Mesothelial cell of epicardium (in vitro differentiated cells): Measurements from ENCODE around the gene LRP4. TPM values are rescaled to one million over a fixed set of nuclear protein-coding genes. Genes with fewer than 3 reads are reported as not detected.
A peak's percentile ranks its signal among the peaks of the same experiment; 100 is the strongest.

ENCODE experiments used
- DNase-seq, 2 experiments: peaks; one replicate each; pipeline ENCODE4 v3.0.0; 2021; ENCODE audit warnings: low spot score in 2 of 2; ENCODE audit not compliant: unreplicated experiment in 2 of 2
- H3K27ac Mint-ChIP-seq: 2 replicates; pipeline ENCODE4 v1.8.0; 2021; ENCODE audit warnings: mixed read lengths
- H3K27me3 Mint-ChIP-seq: 2 replicates; pipeline ENCODE4 v1.8.0; 2021; ENCODE audit warnings: low read depth, mixed read lengths
- H3K36me3 Mint-ChIP-seq: 2 replicates; pipeline ENCODE4 v1.8.0; 2021; ENCODE audit warnings: mixed read lengths
- H3K4me1 Mint-ChIP-seq: 2 replicates; pipeline ENCODE4 v1.8.0; 2021; ENCODE audit warnings: mixed read lengths
- H3K4me3 Mint-ChIP-seq: 2 replicates; pipeline ENCODE4 v1.8.0; 2021; ENCODE audit warnings: mild to moderate bottlenecking, moderate library complexity, mixed read lengths
- H3K9me3 Mint-ChIP-seq: 2 replicates; pipeline ENCODE4 v1.8.0; 2021; ENCODE audit warnings: mixed read lengths
- total RNA-seq: library from RNA; stranded (reverse); gene quantifications from 3 replicates; pipeline ENCODE4 v1.2.1, GENCODE V29; 2021
- TF ChIP-seq, protein P1 (sequence below): fragments of 200-600 bp; sonication (generic); IDR thresholded peaks from one replicate; pipeline ENCODE4 v1.5.0; 2021; ENCODE audit warnings: antibody characterized with exemption; ENCODE audit not compliant: unreplicated experiment

The LRP4 gene
- total RNA-seq, 1 donor from 2014 or later: 26.8 TPM

DNA sequence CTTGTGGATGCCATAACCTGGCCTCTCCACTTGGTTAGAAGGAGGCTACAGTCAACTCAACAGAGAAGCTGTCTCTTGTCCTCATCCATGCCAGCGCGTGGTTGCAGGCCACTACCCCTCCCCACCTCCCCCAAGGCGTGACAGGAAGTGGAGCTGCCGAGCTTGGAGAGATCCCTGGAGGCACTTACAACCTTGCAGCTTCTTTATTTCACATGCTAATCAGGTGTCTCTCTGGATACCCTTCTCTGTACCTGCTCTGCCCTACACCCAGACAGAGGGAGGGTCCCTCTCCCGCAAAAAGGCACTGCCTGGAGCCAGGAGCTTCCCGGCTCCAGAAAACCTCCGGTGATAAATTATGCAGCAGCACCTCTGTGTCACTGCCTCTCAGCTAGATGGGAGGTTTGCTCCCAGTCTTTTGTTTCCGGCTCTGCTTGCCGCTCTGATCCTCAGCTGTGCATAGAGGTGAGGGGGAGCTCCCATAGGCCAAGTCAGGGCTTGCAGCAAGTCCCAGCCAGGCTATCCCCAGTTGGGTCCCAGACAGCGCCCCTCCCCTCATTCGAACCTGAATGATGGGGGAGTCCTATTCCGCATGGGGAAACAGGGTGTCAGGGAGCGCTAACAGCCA lies 5.7 kb downstream of the LRP4 start:
- H3K4me3 Mint-ChIP-seq: peak overlapping the region; percentile 69
- TF ChIP-seq, protein P1, sequence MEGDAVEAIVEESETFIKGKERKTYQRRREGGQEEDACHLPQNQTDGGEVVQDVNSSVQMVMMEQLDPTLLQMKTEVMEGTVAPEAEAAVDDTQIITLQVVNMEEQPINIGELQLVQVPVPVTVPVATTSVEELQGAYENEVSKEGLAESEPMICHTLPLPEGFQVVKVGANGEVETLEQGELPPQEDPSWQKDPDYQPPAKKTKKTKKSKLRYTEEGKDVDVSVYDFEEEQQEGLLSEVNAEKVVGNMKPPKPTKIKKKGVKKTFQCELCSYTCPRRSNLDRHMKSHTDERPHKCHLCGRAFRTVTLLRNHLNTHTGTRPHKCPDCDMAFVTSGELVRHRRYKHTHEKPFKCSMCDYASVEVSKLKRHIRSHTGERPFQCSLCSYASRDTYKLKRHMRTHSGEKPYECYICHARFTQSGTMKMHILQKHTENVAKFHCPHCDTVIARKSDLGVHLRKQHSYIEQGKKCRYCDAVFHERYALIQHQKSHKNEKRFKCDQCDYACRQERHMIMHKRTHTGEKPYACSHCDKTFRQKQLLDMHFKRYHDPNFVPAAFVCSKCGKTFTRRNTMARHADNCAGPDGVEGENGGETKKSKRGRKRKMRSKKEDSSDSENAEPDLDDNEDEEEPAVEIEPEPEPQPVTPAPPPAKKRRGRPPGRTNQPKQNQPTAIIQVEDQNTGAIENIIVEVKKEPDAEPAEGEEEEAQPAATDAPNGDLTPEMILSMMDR: no peak
- H3K9me3 Mint-ChIP-seq: no peaks in the 10 kb centered on the region
- no peak for DNase-seq
- no peaks in the 10 kb centered on the region for H3K36me3 Mint-ChIP-seq
- H3K27ac Mint-ChIP-seq: peak overlapping the region; percentile 79
- peaks cover 46% of the 10 kb centered on the region for H3K4me1 Mint-ChIP-seq
- H3K27me3 Mint-ChIP-seq: no peaks in the 10 kb centered on the region

DNA sequence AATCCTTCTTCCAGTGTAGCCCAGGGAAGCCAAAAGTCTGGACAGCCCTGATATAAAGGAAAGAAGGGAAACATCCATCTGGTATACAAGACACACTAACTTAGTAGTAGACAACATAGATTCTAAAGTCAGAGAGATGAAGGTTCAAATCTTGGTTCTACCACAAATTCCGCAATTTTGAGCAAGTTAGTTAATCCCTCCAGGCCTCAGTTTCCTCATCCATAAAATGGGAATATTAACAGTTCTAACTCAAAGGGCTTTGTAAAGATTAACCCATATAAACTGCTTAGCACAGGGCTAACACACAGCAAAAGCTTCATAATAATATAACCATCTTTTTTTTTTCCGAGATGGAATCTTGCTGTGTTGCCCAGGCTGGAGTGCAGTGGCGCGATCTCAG lies 10.7 kb downstream of the LRP4 start:
- TF ChIP-seq, protein P1: no peak
- Mint-ChIP-seq H3K4me3 (no peak overlapping the region), H3K36me3 (no peaks in the 10 kb centered on the region), H3K9me3 (no peaks in the 10 kb centered on the region), H3K4me1 (peaks cover 23% of the 10 kb centered on the region), H3K27ac (no peak overlapping the region), H3K27me3 (no peaks in the 10 kb centered on the region)
- no peak for DNase-seq

DNA sequence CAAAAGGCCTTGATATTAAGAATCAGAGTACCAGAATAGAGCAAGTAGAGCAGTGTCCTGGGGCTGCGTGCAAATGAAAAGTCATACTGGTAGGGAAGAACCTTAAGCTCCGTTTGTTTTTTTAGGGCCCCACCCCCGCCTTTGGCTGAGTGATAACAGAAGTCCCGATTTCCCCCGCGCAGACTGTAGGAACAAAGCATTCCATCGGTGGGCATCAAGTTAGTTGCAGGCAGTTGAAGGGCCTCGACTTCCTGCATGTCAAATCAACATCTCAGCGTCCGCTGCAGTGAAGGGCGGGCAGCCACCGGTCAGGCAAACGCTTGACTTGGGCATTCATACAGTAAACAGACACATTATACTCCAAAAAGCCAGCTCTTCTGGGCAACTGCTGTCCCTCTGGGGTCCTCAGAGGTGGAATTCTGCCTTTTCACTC lies 11.7 kb downstream of the LRP4 start:
- no peaks in the 10 kb centered on the region for H3K27me3 Mint-ChIP-seq
- peak overlapping the region; percentile 54 for H3K27ac Mint-ChIP-seq
- no peak for DNase-seq
- no peaks in the 10 kb centered on the region for H3K9me3 Mint-ChIP-seq
- TF ChIP-seq, protein P1: no peak
- H3K36me3 Mint-ChIP-seq: no peaks in the 10 kb centered on the region
- peaks cover 15% of the 10 kb centered on the region for H3K4me1 Mint-ChIP-seq
- no peak overlapping the region for H3K4me3 Mint-ChIP-seq

DNA sequence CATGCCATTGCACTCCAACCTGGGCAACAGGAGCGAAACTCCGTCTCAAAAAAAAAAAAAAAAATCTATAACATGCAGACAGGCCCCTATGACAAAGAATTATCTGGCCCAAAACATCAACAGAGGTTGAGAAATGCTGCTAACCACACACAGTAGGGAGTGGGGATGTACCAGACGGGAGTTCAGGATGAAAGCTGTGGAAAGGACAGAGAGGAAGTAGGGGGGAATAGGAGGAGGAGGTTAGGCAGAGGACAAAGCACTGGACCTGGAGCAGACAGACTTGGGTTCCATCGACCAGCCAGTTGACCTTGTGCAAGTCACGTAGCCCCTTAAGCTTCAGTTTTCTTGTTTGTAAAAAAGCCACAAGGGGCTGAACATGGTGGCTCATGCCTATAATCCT lies 12.5 kb downstream of the LRP4 start:
- Mint-ChIP-seq H3K27me3 (no peaks in the 10 kb centered on the region), H3K4me1 (peaks cover 13% of the 10 kb centered on the region), H3K9me3 (no peaks in the 10 kb centered on the region), H3K36me3 (no peaks in the 10 kb centered on the region), H3K27ac (no peak overlapping the region), H3K4me3 (no peak overlapping the region)
- TF ChIP-seq, protein P1: no peak
- no peak for DNase-seq

DNA sequence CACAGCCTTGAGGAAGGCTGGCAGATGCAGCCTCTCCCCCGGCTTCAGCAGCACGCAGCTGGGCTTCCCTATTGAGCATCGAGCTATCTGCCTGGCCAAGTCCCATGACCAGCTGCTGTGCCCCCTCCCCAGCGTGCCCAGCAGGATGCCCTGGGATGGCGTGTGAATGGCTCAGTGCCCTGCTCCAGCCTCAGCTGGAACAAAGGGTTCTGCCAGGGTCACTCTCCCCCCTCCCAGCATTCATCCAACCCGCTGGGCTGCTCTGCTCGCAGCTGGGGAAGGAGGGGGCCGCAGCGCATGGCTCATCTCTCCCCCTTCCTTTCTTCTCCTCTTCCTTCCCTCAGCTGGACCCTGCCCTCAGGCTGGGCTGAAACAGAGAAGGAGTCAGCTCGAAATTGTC lies 14.5 kb downstream of the LRP4 start:
- no peak for DNase-seq
- no peak overlapping the region for H3K4me3 Mint-ChIP-seq
- H3K36me3 Mint-ChIP-seq: peaks cover 2% of the 10 kb centered on the region
- no peaks in the 10 kb centered on the region for H3K9me3 Mint-ChIP-seq
- H3K27ac Mint-ChIP-seq: no peak overlapping the region
- TF ChIP-seq, protein P1: no peak
- H3K27me3 Mint-ChIP-seq: no peaks in the 10 kb centered on the region
- peaks cover 13% of the 10 kb centered on the region for H3K4me1 Mint-ChIP-seq

DNA sequence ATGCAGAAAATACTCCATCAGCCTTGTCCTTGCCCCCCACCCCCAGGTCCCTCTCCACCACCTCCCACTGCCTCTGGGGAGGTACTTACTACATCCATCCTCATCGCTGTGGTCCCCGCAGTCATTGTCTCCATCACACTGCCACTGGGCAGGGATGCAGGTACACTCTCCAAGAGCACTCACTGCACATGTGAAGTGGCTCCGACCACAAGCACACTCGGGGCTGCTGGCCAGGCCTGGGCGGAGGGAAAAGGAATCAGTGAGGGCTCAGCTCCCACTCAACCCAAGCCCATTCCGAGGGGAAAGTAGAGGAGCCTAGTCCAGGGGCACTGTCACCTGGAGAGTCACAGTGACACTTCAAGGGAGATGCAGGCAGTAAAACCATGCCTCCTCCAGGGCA lies 15.7 kb downstream of the LRP4 start:
- peaks cover 9% of the 10 kb centered on the region for H3K36me3 Mint-ChIP-seq
- no peak overlapping the region for H3K4me3 Mint-ChIP-seq
- TF ChIP-seq, protein P1: no peak
- H3K27me3 Mint-ChIP-seq: no peaks in the 10 kb centered on the region
- DNase-seq: no peak
- H3K9me3 Mint-ChIP-seq: no peaks in the 10 kb centered on the region
- H3K27ac Mint-ChIP-seq: no peak overlapping the region
- peaks cover 18% of the 10 kb centered on the region for H3K4me1 Mint-ChIP-seq
